ENCODE results near the gene CWF19L2.

Gene CWF19L2

GRCh38 chr11:107282195-107282594 lies 175.4 kb downstream of the CWF19L2 start:
- no peak for DNase-seq

Data from NCI-H510A treated with DMSO at 0.1 percent for 48 hours (cell line).